HG02943 (cell line): ENCODE results near the gene VWCE.
"Not testable (repeated sequence)": the region's sequence is repeated elsewhere in the genome, so short reads cannot be mapped to it uniquely, and the experiment has no call there.

Source experiments
- ATAC-seq: cut with Tn5 transposase; IDR thresholded peaks from one replicate; pipeline ENCODE4 v1.9.1; 2021; ENCODE audit warnings: mild to moderate bottlenecking, low read depth, moderate library complexity; ENCODE audit not compliant: unreplicated experiment

The VWCE gene

GRCh38 chr11:61259363-61259762, 35.8 kb downstream of the VWCE start:
- ATAC-seq: no peak

- no peak for ATAC-seq
These were observed 36.6 kb downstream of the VWCE start for GRCh38 chr11:61258546-61258945.

- no peak for ATAC-seq
These were observed 38.2 kb downstream of the VWCE start for GRCh38 chr11:61256710-61257482.

- no peak for ATAC-seq
These were observed 40.6 kb downstream of the VWCE start for GRCh38 chr11:61254403-61255025.

GRCh38 chr11:61252332-61252731, 42.8 kb downstream of the VWCE start:
- not testable (repeated sequence) for ATAC-seq

GRCh38 chr11:61250796-61251765, 44.0 kb downstream of the VWCE start:
- ATAC-seq: not testable (repeated sequence)

- ATAC-seq: not testable (repeated sequence)
These were observed 45.9 kb downstream of the VWCE start for GRCh38 chr11:61249201-61249600.

- ATAC-seq: not testable (repeated sequence)
These were observed 47.0 kb downstream of the VWCE start for GRCh38 chr11:61248071-61248470.

- not testable (repeated sequence) for ATAC-seq
These were observed 49.7 kb downstream of the VWCE start for GRCh38 chr11:61245284-61245964.

GRCh38 chr11:61241526-61241925, 53.6 kb downstream of the VWCE start:
- not testable (repeated sequence) for ATAC-seq

- not testable (repeated sequence) for ATAC-seq
These were observed 54.2 kb downstream of the VWCE start, which contains the start of gene PGA5 for GRCh38 chr11:61240875-61241274. TSS of gene PGA5 (plus strand) at chr11:61241175. CDS start at chr11:61241227, 52 bp downstream.

GRCh38 chr11:61240288-61240687, 54.8 kb downstream of the VWCE start:
- ATAC-seq: not testable (repeated sequence)

GRCh38 chr11:61237130-61237529, 58.0 kb downstream of the VWCE start:
- ATAC-seq: not testable (repeated sequence)

GRCh38 chr11:61232548-61233145, 62.5 kb downstream of the VWCE start:
- not testable (repeated sequence) for ATAC-seq

GRCh38 chr11:61231585-61231984, 63.5 kb downstream of the VWCE start:
- not testable (repeated sequence) for ATAC-seq

GRCh38 chr11:61231033-61231432, 64.1 kb downstream of the VWCE start:
- ATAC-seq: not testable (repeated sequence)

- ATAC-seq: not testable (repeated sequence)
These were observed 65.7 kb downstream of the VWCE start for GRCh38 chr11:61229458-61229857.

- not testable (repeated sequence) for ATAC-seq
These were observed 68.5 kb downstream of the VWCE start for GRCh38 chr11:61226457-61227137.

GRCh38 chr11:61222692-61223091, 72.4 kb downstream of the VWCE start:
- ATAC-seq: not testable (repeated sequence)
